HepG2 (cell line): Measurements from ENCODE around the gene GH2. TPM values are rescaled to one million over a fixed set of nuclear protein-coding genes. Genes with fewer than 3 reads are reported as not detected.
"Not testable (repeated sequence)": the region's sequence is repeated elsewhere in the genome, so short reads cannot be mapped to it uniquely, and the experiment has no call there.

Source experiments
- ATAC-seq: fragments of 200-7000 bp; cut with Tn5 transposase; 3 replicates; pipeline ENCODE4 v1.9.1; 2020; ENCODE audit warnings: mild to moderate bottlenecking, moderate library complexity
- BruUV-seq: library from RNA; stranded (reverse); fragments of 400-500 nt; replicated peaks from 2 replicates; lab custom pipeline; 2021; lab: Mats Ljungman, UMichigan
- CTCF ChIA-PET: fragments of 300-600 bp; formaldehyde crosslinking; extraction: SDS; loops from one replicate; lab custom pipeline; 2021; ENCODE audit warnings: low total read pairs, inconsistent platforms, low intra/inter-chr PET ratio; lab: Yijun Ruan, JAX
- POLR2A ChIA-PET: fragments of 350-600 bp; sonication (Branson Sonifier 250); formaldehyde crosslinking; loops from one replicate; lab custom pipeline; 2020; ENCODE audit warnings: antibody characterized with exemption, inconsistent platforms; lab: Yijun Ruan, JAX
- DNase-seq: peaks from one replicate; pipeline ENCODE4 v3.0.0-alpha.2; 2015; ENCODE audit warnings: low spot score
- FAIRE-seq: peaks from 3 replicates; lab custom pipeline; 2011; peaks lifted over from hg19 to GRCh38; lab: Jason Lieb, UNC
- H2AFZ ChIP-seq: one replicate; pipeline ENCODE4 v1.6.1; 2011; ENCODE audit warnings: low read length, inconsistent platforms
- H3K27ac ChIP-seq: fragments of 300-600 bp; 3 replicates; pipeline ENCODE4 v1.8.0; 2011; ENCODE audit warnings: mixed run types, mild to moderate bottlenecking, mixed read lengths, low read length, inconsistent platforms; ENCODE audit not compliant: insufficient read depth; ENCODE audit errors: extremely low read length
- H3K27me3 ChIP-seq, 2 experiments: fragments of 200-600 bp in 1 of 2; 2 replicates in 1 of 2; 3 replicates in 1 of 2; pipeline versions ENCODE4 v1.6.0 to v1.8.0; 2011; ENCODE audit warnings: low read length in 2 of 2, mild to moderate bottlenecking in 2 of 2, moderate library complexity in 2 of 2, inconsistent platforms in 1 of 2; ENCODE audit not compliant: insufficient read depth in 2 of 2, control insufficient read depth in 1 of 2
- H3K36me3 ChIP-seq, 2 experiments: fragments of 200-600 bp in 1 of 2; replicated peaks in 1 of 2; 2 replicates in 1 of 2; 3 replicates in 1 of 2; pipeline versions ENCODE4 v1.5.1 to v1.8.0; 2011; ENCODE audit warnings: low read length in 2 of 2, inconsistent platforms in 1 of 2; ENCODE audit not compliant: insufficient read depth in 2 of 2, control insufficient read depth in 1 of 2
- H3K4me1 ChIP-seq: 2 replicates; pipeline ENCODE4 v1.5.1; 2012; ENCODE audit warnings: low read length, inconsistent platforms; ENCODE audit not compliant: insufficient read depth
- H3K4me2 ChIP-seq: 2 replicates; pipeline ENCODE4 v1.6.0; 2011; ENCODE audit warnings: low read depth, low read length, inconsistent platforms
- H3K4me3 ChIP-seq, 3 experiments: fragments of 200-600 bp in 1 of 3; sonication (generic), shearing (Covaris generic) in 1 of 3; replicated peaks in 1 of 3; 2 replicates each; pipeline ENCODE4 v1.5.1; 2011 to 2016; ENCODE audit warnings: low read length in 3 of 3, inconsistent platforms in 2 of 3, low read depth in 2 of 3, mild to moderate bottlenecking in 2 of 3, control low read depth in 1 of 3, mixed read lengths in 1 of 3; ENCODE audit not compliant: insufficient read depth in 1 of 3
- H3K79me2 ChIP-seq: one replicate; pipeline ENCODE4 v1.6.1; 2011; ENCODE audit warnings: low read length, inconsistent platforms; ENCODE audit not compliant: insufficient read depth
- H3K9ac ChIP-seq: 2 replicates; pipeline ENCODE4 v1.6.0; 2011; ENCODE audit warnings: mild to moderate bottlenecking, low read depth, low read length, inconsistent platforms; ENCODE audit not compliant: insufficient read depth
- H3K9me3 ChIP-seq: 2 replicates; pipeline ENCODE4 v1.5.1; 2012; ENCODE audit warnings: mild to moderate bottlenecking, low read length
- H4K20me1 ChIP-seq: 2 replicates; pipeline ENCODE4 v1.6.0; 2011; ENCODE audit warnings: inconsistent platforms, mild to moderate bottlenecking, low read length, moderate library complexity; ENCODE audit not compliant: insufficient read depth
- CTCF ChIP-seq: sonication (generic); formaldehyde crosslinking; IDR thresholded peaks from 2 replicates; pipeline ENCODE4 v1.5.0; 2020; ENCODE audit warnings: mild to moderate bottlenecking, missing genetic modification reagents, moderate library complexity
- MAFF ChIP-seq: IDR thresholded peaks from 2 replicates; pipeline ENCODE4 v1.6.1; 2011; ENCODE audit warnings: low read depth, low read length, improper control_type of control experiment
- MAFK ChIP-seq, 2 experiments: IDR thresholded peaks in 1 of 2; conservative IDR thresholded peaks in 1 of 2; 2 replicates each; pipeline ENCODE4 v1.6.1; 2011; ENCODE audit warnings: improper control_type of control experiment in 2 of 2, low read length in 2 of 2
- WGBS: methylation state at CpG from one replicate; pipeline ENCODE4 v1.1.6; 2017; ENCODE audit warnings: low lambda C conversion rate; 5-methylcytosine and 5-hydroxymethylcytosine counted together
- in situ Hi-C: cut with HindIII; loops from 2 replicates; pipeline ENCODE4 v1.10.0; 2017; ENCODE audit warnings: low pct_unique_long_range_greater_than_20kb; ENCODE audit not compliant: extremely low pct_ligation_motif_present
- intact Hi-C: fragments of 100-400 bp; cut with micrococcal nuclease; formaldehyde crosslinking; loops from one replicate; pipeline ENCODE4 v1.10.0; 2022; ENCODE audit not compliant: unreplicated experiment
- polyA plus RNA-seq, 8 experiments: library from polyadenylated mRNA; depleted of rRNA in 3 of 8; stranded (reverse) in 7 of 8; unstranded in 1 of 8; fragments of >200 nt; fragmentation: Illumina TruSeq in 4 of 8; extraction: Trizol in 4 of 8; gene quantifications; 2 replicates each; pipeline versions ENCODE4 v1.2.1 to v1.2.3, GENCODE V29; 2011 to 2016; ENCODE audit warnings: low read depth in 4 of 8, missing spikeins in 1 of 8, mixed read lengths in 1 of 8; ENCODE audit not compliant: insufficient read depth in 1 of 8
- total RNA-seq, 5 experiments: library from RNA; depleted of rRNA; stranded (reverse); fragments of >200 nt; fragmentation: Illumina TruSeq; extraction: Trizol; gene quantifications; 2 replicates each; pipeline ENCODE4 v1.2.3, GENCODE V29; 2016; ENCODE audit warnings: low read depth in 1 of 5

GH2 gene
- total and polyA plus RNA-seq, 2 of the 13 experiments (the other 11 are each of a cell fraction or from before 2014, with no cell fraction given): not detected

GRCh38 chr17:63870292-63870665, 11.5 kb downstream of the GH2 start:
- ATAC-seq, H3K9ac ChIP-seq, H3K36me3 ChIP-seq, in situ Hi-C loops, intact Hi-C loops, H3K9me3 ChIP-seq, POLR2A ChIA-PET, BruUV-seq, H3K27ac ChIP-seq, H3K4me2 ChIP-seq, H2AFZ ChIP-seq, H3K79me2 ChIP-seq, DNase-seq, CTCF ChIA-PET, H3K4me3 ChIP-seq, H3K4me1 ChIP-seq, FAIRE-seq, H4K20me1 ChIP-seq: not testable (repeated sequence)
- H3K27me3 ChIP-seq: peaks cover 1 to 12% of the 10 kb centered on the region in 2 experiments; a peak in 3 of 5 replicates
- 45% methylated on average over 4 of the region's 4 CpGs for WGBS

- H3K9me3 ChIP-seq, H3K79me2 ChIP-seq, FAIRE-seq, H3K27ac ChIP-seq, CTCF ChIA-PET, H3K4me3 ChIP-seq, H3K36me3 ChIP-seq, H3K4me2 ChIP-seq, DNase-seq, H2AFZ ChIP-seq, POLR2A ChIA-PET, H4K20me1 ChIP-seq, H3K9ac ChIP-seq, in situ Hi-C loops, H3K4me1 ChIP-seq, BruUV-seq: not testable (repeated sequence)
- peaks cover 1 to 15% of the 10 kb centered on the region in 2 experiments; a peak in 3 of 5 replicates for H3K27me3 ChIP-seq
- TF ChIP-seq CTCF (CRISPR knock-in tag): peak; percentile 26; the same call in 1 of the 2 replicates
- peak; percentile 74 for TF ChIP-seq MAFF
- peak; percentile 79 to 85 for TF ChIP-seq MAFK (conservative IDR thresholded peaks at IDR 0.05 in 1 of 2, IDR thresholded peaks at IDR 0.05 in 1 of 2; ENCODE audit: low read length in 2 of 2)
- 13% methylated on average over 9 of the region's 9 CpGs for WGBS
- ATAC-seq: peak; percentile 55
- intact Hi-C loops: loop anchor here (10.0 kb wide), 1 partner anchor 445 kb away; no protein-coding TSS in a partner anchor
These were observed 12.1 kb downstream of the GH2 start for GRCh38 chr17:63869491-63870291.
